GOT3 (cell line): ENCODE results near the gene CASQ1.

Experiments used
- DNase-seq: peaks from one replicate; lab custom pipeline; 2025; ENCODE audit warnings: mixed read lengths; lab: John Stamatoyannopoulos, UW

CASQ1 gene

DNA sequence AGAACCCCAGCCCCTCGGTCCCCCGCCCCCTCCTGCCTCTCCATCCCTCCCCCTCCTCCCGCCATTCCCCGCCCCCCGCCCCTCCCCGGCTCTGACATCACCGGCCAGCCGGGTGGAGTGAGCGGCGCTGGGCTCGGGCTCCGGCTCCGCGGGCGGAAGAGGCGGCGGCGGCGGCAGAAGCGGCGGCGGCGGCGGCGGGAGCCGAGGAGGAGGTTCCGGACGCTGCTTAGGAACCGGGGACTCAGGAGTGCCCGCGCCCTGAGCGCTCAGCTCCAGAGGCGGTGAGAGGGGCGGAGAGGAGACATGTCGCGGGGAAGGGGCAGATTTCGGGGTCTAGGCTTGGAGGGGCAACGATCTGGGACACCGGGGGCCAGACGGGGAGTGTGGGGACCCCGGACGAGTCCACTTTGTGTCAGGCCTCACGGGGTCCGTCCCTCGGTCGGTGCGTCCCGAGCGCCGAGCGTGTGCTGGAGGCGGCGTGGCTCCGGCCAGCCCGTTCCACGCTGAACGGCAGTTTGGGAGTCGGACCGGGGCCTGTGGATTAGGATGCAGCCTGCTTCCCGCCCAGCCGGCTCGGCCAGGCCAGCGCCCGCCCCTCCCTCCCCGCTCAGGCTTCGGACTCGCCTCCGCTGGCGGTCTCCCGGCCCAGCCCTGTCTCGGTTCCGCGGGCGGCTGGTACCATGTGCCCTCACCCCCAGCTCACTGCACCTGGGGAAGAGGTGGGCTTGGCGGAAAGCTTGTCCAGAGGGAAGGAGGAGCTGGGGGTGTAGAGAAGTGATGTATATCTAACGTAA is 15.1 kb downstream of the CASQ1 start, which contains the start of gene PEA15:
TSS of gene PEA15 (plus strand) at position 143 of the 794 bp plus-strand sequence. CDS start 6,161 bp downstream, outside the sequence.
- no peak for DNase-seq

- no peak for DNase-seq
These were observed 15.6 kb downstream of the CASQ1 start for GRCh38 chr1:160206036-160206389.

DNA sequence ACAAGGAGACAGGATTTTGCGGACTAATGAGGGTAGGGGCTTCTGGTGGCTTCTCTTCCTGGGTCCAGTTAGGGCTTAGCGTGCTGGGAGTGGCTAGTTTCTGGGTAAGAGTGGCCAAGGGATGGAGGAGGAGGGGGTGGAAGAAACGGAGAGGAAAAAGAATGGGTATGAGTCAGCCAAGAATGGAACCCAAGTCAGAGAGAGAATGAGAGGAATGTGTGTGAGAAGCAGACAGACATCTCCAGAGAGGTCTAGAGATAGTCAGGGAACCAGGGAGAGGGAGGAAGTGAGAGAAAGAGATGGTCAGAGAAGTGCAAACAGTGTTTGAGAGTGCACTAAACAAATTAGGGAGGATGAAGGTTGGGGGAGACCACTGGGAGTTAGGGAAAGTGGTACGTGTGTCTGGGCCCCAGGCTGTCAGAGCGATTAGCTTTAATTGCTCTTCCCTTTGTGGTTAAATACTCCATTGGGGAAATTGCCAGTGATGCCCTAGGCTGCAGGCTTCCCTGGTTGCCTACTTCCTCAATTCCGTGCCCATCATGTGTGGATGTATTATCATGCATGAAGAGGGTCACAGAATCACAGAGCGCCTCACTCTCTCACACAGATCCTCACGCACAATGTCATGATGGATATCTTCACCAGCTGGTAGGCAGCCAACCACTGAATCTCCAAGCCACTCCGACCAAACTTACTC is 16.2 kb downstream of the CASQ1 start:
- DNase-seq, result no peak

- no peak for DNase-seq
These were observed 16.8 kb downstream of the CASQ1 start for GRCh38 chr1:160207118-160207650.

DNA sequence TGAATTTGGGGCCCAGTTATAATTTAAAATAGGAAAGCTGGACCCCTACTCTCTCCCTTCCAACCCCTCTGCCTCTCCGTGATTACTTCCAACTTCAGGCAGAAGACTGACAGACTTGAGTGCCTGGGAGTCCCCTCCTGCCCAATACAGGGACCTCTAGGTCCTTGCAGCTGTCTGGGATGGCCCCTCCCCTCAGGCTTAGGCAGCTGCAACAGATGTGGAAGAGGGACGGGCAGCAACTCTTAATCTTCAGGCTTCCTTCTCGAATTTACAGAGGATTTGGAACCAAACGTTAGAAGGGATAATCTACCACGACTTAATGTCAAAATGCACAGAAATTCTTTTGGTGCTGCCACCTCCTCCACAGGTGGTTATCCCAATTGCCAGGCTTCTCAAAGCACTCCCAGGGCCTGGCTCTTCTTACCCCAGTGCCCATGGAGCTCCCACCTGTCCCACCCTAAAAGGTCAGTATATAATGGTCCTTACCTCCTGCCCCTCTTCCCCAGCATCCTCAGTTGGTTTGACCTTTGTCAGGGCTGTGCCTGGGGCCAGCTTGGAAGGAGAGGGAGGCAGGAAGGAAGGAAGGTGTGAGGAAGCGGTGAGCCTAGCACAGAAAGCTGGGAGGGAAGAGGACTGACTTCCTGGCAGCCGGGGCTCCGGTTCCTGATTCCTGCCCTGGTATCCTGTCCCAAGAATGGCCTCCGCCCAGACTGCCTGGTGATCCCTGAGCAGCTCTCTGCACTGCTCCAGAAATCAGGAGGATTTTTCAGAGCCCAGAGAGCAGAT is 17.6 kb downstream of the CASQ1 start:
- DNase-seq, result no peak

- DNase-seq, result no peak
These were observed 18.4 kb downstream of the CASQ1 start for GRCh38 chr1:160208557-160209320.

- no peak for DNase-seq
These were observed 19.1 kb downstream of the CASQ1 start for GRCh38 chr1:160209321-160210046.

- DNase-seq, result no peak
These were observed 20.2 kb downstream of the CASQ1 start for GRCh38 chr1:160210561-160210960.

- DNase-seq, result no peak
These were observed 20.8 kb downstream of the CASQ1 start for GRCh38 chr1:160211046-160211790.

- DNase-seq, result no peak
These were observed 24.2 kb downstream of the CASQ1 start for GRCh38 chr1:160214481-160215140.

DNA sequence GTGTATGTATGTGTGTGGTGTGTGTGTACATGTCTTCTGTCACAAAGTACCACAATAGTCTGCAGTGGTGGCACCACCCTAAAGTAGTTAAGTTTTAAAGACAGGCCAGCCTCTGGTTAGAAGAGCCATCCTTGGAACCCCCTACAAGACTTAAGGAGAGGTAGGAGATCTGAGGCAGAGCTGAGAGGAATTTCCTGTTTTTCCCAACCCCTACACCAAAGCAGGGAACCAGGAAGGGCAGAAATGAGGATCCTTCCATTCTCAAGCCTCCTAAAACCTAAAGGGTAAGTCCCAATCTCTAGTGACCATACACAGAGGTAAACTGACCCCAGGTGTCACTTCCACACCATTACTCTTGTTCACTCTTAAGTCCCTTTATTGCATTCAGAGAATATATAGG is 25.9 kb downstream of the CASQ1 start:
- no peak for DNase-seq

DNA sequence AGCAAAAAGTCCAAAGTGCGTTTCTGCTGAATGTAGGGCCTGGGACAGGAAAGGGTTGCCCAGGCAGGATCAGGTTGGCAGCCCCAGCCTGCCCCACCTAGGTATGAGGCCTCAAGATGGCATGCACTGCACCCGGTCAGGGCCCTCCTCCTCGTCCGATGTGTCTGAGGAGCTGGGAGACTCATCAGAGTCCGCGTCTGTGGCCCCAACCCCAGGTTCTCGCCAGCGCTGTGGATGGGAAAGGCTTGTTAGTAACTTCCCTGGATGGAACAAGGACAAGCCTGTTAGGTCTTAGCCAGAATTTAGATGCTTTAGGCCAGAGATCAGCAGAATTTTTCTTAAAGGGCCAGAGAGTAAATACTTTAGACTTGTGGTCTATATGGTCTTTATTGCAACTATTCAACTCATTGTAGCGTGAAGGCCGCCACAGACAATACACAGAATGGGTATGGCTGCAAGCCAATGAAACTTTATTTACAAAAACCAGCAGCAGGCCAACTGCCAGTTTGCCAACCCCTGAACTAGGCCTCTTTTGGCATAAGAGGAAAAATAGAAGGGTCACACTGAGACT is 27.2 kb downstream of the CASQ1 start:
- DNase-seq, result no peak

DNA sequence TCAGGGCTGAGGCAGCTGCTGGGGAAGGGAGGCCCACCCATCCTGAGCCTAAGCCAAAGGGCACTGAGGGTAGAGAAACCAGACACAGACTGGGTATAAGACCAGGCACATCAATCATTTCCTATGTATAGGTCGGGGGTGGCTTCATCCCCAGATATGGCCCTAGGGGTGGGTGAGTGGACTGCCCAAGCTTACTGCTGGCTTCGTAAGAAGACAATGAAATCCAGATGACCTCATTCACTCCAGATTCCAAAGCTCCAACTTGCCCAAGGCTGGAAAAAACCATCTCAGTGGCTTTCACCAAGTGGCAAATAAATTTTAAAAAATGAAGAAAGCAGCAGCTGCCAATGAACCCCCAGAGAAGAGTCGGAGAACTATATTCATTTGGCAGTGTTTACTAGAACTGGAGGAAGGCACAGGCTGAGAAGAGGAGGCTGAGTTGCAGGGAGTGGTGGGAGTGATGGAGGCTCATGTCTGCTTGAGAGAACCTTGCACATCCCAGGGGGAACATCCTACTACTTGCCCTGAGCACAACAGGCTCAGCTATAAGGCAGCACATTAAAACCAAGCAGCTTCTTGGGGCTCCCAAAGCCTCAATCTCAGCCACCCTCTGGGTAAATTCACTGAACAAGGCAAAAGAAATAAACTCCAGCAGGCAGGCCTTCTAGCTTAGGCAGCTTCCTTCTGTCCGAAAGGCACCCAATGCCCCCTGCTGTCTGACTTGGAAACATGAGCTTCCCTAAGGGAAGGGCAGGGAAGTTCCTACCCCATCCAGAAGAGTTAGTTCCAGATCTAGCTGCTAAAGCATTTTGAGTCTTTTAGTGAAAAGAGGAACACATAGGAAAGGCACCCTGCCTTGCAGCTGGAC is 28.9 kb downstream of the CASQ1 start:
- DNase-seq, result no peak

- no peak for DNase-seq
These were observed 29.9 kb downstream of the CASQ1 start for GRCh38 chr1:160220301-160220700.

DNA sequence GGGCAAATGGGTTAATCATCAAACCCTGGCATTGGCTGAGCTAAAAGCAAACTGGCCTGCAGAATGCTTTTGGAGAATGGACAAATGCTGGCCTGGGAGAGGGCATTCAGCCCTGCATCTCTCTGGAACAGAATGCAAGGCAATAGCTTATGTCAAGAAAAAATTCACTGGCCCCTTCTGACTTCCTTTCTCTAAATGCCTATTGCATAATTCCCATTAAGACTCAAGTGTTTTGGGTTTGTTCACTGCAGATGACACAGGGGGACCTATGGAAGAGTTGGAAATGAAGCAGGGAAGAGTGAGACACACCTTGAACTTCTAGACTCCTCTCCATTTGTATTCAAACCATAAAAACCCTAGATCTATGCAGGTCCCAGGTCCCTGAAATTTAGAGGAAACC is 30.7 kb downstream of the CASQ1 start:
- DNase-seq, result no peak

- no peak for DNase-seq
These were observed 32.2 kb downstream of the CASQ1 start for GRCh38 chr1:160222546-160222945.

DNA sequence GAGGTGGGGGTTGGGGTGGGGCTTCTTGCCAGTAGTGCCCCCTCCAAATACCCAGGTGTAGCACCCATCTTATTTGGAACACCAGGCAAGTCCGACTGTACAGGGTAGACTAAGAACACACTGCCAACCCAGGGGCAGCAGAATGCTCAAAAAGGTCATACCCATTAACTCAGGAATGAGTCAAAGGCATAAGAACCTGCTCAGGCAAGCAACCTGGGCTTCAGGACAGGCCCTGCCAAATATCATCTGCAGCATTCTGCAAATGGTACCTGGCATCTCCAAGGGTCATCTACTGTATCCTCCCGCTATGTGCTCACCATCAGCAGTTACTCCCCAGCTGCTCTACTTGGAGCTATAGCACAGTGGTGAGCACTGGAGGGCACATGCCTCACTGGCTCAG is 34.2 kb downstream of the CASQ1 start:
- DNase-seq, result no peak

DNA sequence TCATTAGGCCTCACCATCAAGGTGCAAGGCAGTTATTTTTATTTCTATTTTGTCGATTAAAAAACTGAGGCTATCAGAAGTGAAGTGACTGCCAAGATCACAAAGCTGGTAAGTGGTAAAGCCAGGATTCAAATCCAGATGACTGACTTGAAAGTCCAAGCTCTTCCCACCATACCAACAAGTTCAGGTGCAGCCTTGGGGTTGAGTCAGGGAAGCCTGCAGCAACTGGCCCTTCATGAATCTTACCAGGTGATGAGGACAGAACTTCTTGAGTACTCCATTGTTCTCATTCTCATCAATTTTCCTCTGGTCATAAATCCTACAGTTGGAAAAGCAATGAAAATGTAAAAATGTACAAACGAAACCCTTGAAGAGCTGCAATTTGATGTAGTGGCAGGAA is 35.0 kb downstream of the CASQ1 start:
- no peak for DNase-seq
